ENCODE data around the gene ARRDC4.

GRCh38 chr15:97978401-97979139 lies 18.1 kb downstream of the ARRDC4 start:
- no peak for TF ChIP-seq POLR2A (IDR thresholded peaks at IDR 0.05)
- TF ChIP-seq CTCF (IDR thresholded peaks at IDR 0.05) = no peak

Data from esophagus squamous epithelium (tissue), 4 donors.